HG02852 (cell line): ENCODE measurements around the gene HDLBP.

Experiments
- ATAC-seq: cut with Tn5 transposase; IDR thresholded peaks from one replicate; pipeline ENCODE4 v1.9.1; 2021; ENCODE audit warnings: mild to moderate bottlenecking, moderate library complexity; ENCODE audit not compliant: unreplicated experiment

HDLBP gene

GRCh38 chr2:241315093-241315878 is at the start of gene HDLBP:
TSS of gene HDLBP (minus strand) at chr2:241315672. CDS start at chr2:241266869, 48,803 bp downstream.
- peak; percentile 66 for ATAC-seq

GRCh38 chr2:241364781-241365180 is 49.3 kb upstream of the HDLBP start:
- no peak for ATAC-seq

GRCh38 chr2:241363426-241363825 is 48.0 kb upstream of the HDLBP start:
- ATAC-seq = no peak

- no peak for ATAC-seq
Measured at GRCh38 chr2:241359481-241360045, 44.1 kb upstream of the HDLBP start.

- peak; percentile 23 for ATAC-seq
Measured at GRCh38 chr2:241358470-241358869, 43.0 kb upstream of the HDLBP start.

- ATAC-seq = no peak
Measured at GRCh38 chr2:241357531-241357930, 42.1 kb upstream of the HDLBP start.

- no peak for ATAC-seq
Measured at GRCh38 chr2:241356871-241357260, 41.4 kb upstream of the HDLBP start.

- ATAC-seq = peak; percentile 81
Measured at GRCh38 chr2:241355983-241356870, 40.8 kb upstream of the HDLBP start, which contains the start of gene FARP2. TSS of gene FARP2 (plus strand) at chr2:241356285. CDS start at chr2:241373108, 16,823 bp downstream.

- ATAC-seq = peak; percentile 36
Measured at GRCh38 chr2:241354668-241355658, 39.5 kb upstream of the HDLBP start.

GRCh38 chr2:241352227-241352626 is 36.8 kb upstream of the HDLBP start:
- no peak for ATAC-seq

- no peak for ATAC-seq
Measured at GRCh38 chr2:241351640-241352031, 36.2 kb upstream of the HDLBP start.

- no peak for ATAC-seq
Measured at GRCh38 chr2:241350878-241351639, 35.6 kb upstream of the HDLBP start.

GRCh38 chr2:241350530-241350877 is 35.0 kb upstream of the HDLBP start:
- ATAC-seq = no peak

GRCh38 chr2:241349941-241350340 is 34.5 kb upstream of the HDLBP start:
- no peak for ATAC-seq

- no peak for ATAC-seq
Measured at GRCh38 chr2:241344925-241345651, 29.6 kb upstream of the HDLBP start.

- no peak for ATAC-seq
Measured at GRCh38 chr2:241340631-241341163, 25.2 kb upstream of the HDLBP start.

GRCh38 chr2:241339839-241340630 is 24.6 kb upstream of the HDLBP start:
- no peak for ATAC-seq

GRCh38 chr2:241334813-241335212 is 19.3 kb upstream of the HDLBP start:
- ATAC-seq = no peak
